Thyroid gland (tissue), 4 donors: ENCODE results near the gene AADACL4. TPM values are rescaled to one million over a fixed set of nuclear protein-coding genes. Genes with fewer than 3 reads are reported as not detected.

Experiments used
- DNase-seq, 2 donors: peaks; one replicate each; pipeline ENCODE4 v3.0.0-alpha.2; 2019
- H3K27ac ChIP-seq, 3 donors: fragments of 200-600 bp; sonication (generic); 1 replicate in 2 of 3; 2 replicates in 1 of 3; pipeline ENCODE4 v1.5.1; 2016 to 2019; ENCODE audit warnings: mild to moderate bottlenecking in 1 of 3, moderate library complexity in 1 of 3
- H3K27me3 ChIP-seq: fragments of 200-600 bp; sonication (generic); one replicate; pipeline ENCODE4 v1.5.1; 2019
- H3K36me3 ChIP-seq, 2 donors: fragments of 200-600 bp; sonication (generic); one replicate each; pipeline ENCODE4 v1.5.1; 2016 to 2019
- H3K4me1 ChIP-seq, 2 donors: fragments of 200-600 bp; sonication (generic); one replicate each; pipeline ENCODE4 v1.5.1; 2017 to 2019
- H3K4me3 ChIP-seq, 3 donors: fragments of 200-600 bp; sonication (generic); replicated peaks in 1 of 3; 1 replicate in 2 of 3; 2 replicates in 1 of 3; pipeline ENCODE4 v1.5.1; 2016; ENCODE audit warnings: mild to moderate bottlenecking in 1 of 3
- H3K9me3 ChIP-seq: fragments of 200-600 bp; sonication (generic); one replicate; pipeline ENCODE4 v1.5.1; 2017
- CTCF ChIP-seq, 6 experiments: fragments of 200-600 bp in 3 of 6; fragments of 450-650 bp in 3 of 6; sonication (generic) in 3 of 6; IDR thresholded peaks; one replicate each; pipeline ENCODE4 v1.5.1; 2016 to 2019; ENCODE audit warnings: antibody characterized with exemption in 6 of 6, mild to moderate bottlenecking in 2 of 6, inconsistent platforms in 1 of 6, moderate library complexity in 1 of 6
- POLR2A ChIP-seq, 2 donors: fragments of 450-650 bp; IDR thresholded peaks; one replicate each; pipeline ENCODE4 v1.6.1; 2017; ENCODE audit warnings: antibody characterized with exemption in 2 of 2, mild to moderate bottlenecking in 2 of 2, moderate library complexity in 1 of 2
- WGBS, 2 donors: methylation state at CpG; one replicate each; pipeline ENCODE4 v1.1.5; 2017; 5-methylcytosine and 5-hydroxymethylcytosine counted together
- intact Hi-C: fragments of 100-400 bp; cut with DNase I; formaldehyde crosslinking; loops from one replicate; pipeline ENCODE4 v1.15.1; 2023
- total RNA-seq, 4 donors: library from RNA; depleted of rRNA; stranded (reverse); fragments of >200 nt; gene quantifications; one replicate each; pipeline ENCODE4 v1.2.3, GENCODE V29; 2016

AADACL4 gene
- total RNA-seq: not detected

DNA sequence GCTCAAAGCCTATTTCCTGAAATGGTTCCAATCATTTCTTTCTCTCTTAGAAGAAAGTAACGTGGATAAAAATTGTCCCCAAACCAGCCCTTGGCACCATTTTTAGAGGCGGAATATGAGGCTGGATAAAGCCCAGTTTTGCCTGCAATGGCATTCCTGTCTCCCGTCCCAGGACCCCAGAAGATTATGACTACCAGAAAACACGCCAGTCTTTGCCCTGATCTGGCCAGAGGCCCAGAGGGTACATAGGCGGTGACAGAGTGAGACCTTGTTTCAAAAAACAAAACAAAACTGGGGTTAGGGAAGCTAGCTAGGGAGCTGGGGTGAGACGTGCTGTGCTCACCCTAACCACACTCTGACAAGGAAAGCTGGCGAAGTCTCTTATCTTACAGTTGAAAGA lies at the start of gene AADACL4:
Gene AADACL4, plus strand, starts transcription at position 301 of the 400 bp plus-strand sequence. CDS start 462 bp downstream, outside the sequence.
- DNase-seq: no peak
- 90 to 94% methylated on average over 7 of the region's 7 CpGs for WGBS, 2 donors
- Histone ChIP-seq H3K27me3 (no peaks in the 10 kb centered on the region), H3K27ac (no peak within 1 kb of the TSS), H3K36me3 (no peaks in the 10 kb centered on the region), H3K4me3 (no peak within 1 kb of the TSS), H3K4me1 (no peaks in the 10 kb centered on the region), H3K9me3 (no peaks in the 10 kb centered on the region)
- TF ChIP-seq POLR2A (IDR thresholded peaks at IDR 0.05) (no peak), CTCF (IDR thresholded peaks at IDR 0.05) (no peak)
- intact Hi-C loops: no loop called here

- Histone ChIP-seq H3K27me3 (no peaks in the 10 kb centered on the region), H3K4me1 (peaks cover 58 to 81% of the 10 kb centered on the region in 2 donors), H3K27ac (peak overlapping the region; percentile 85 to 97 (median 94)), H3K9me3 (no peaks in the 10 kb centered on the region), H3K4me3 (peak overlapping the region in 1 of 3 donors; percentile 13), H3K36me3 (no peaks in the 10 kb centered on the region)
- intact Hi-C loops: no loop called here
- no peak for DNase-seq
- WGBS, 2 donors: 90 to 95% methylated on average over 6 of the region's 6 CpGs
- no peak for TF ChIP-seq CTCF (IDR thresholded peaks at IDR 0.05)
- TF ChIP-seq POLR2A (IDR thresholded peaks at IDR 0.05): no peak
Observed at GRCh38 chr1:12594490-12594889, 49.4 kb upstream of the AADACL4 start.

DNA sequence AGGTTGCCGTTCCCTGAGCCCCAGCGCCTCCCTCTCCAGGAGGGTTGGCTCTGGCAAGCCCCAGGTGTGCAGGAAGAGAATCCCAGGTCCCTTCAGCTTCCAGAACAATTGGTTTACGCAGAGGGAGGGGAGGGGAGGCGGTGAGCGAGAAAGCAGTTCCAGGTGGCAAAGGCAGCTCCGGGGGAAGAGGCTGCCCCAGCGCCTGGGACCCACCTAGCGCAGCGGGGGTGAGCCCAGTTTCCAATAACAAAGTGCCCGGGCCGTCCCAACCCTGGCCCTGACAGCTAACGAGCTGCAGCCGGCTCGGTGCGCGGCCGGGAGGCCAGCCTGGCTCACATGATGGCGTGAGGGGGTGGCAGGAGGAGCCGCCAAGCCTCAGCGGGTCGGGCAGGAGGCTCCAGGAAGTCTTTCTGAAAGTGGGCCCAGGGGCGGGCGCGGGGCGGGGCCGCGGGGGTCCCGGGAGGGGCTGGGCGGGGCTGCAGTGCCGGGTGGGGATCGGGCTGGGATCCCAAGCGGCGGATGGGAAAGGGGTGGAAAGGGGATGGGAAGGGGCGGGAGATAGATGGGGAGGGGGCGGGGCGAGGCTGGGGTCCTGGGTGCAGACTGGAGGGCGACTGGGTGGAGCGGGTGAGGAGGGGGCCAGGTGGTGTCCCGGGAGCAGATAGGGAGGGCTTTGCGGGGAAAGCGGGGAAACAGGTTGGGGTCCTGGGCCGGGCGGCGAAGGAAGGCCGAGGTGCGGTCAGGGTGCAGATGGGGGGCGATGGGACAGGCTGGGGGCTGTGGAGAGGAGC lies 48.7 kb upstream of the AADACL4 start:
- peak overlapping the region in 1 of 3 donors; percentile 13 for H3K4me3 ChIP-seq
- 17% methylated on average over 23 to 29 of the region's 47 CpGs for WGBS, 2 donors
- TF ChIP-seq POLR2A (IDR thresholded peaks at IDR 0.05): peak in 1 of 2 donors; percentile 61
- no peak for TF ChIP-seq CTCF (IDR thresholded peaks at IDR 0.05)
- intact Hi-C loops: no loop called here
- H3K9me3 ChIP-seq: no peaks in the 10 kb centered on the region
- H3K4me1 ChIP-seq: peaks cover 64 to 88% of the 10 kb centered on the region in 2 donors
- no peaks in the 10 kb centered on the region for H3K36me3 ChIP-seq
- DNase-seq: peak; percentile 88 to 89
- no peaks in the 10 kb centered on the region for H3K27me3 ChIP-seq
- peak overlapping the region; percentile 85 to 97 (median 94) for H3K27ac ChIP-seq

- intact Hi-C loops: no loop called here
- DNase-seq: no peak
- H3K4me1 ChIP-seq: peaks cover 69 to 92% of the 10 kb centered on the region in 2 donors
Observed at GRCh38 chr1:12595757-12596006, 48.2 kb upstream of the AADACL4 start.

More at GRCh38 chr1:12595757-12596006, 48.2 kb upstream of the AADACL4 start:
- 18 to 25% methylated on average over 3 to 6 of the region's 18 CpGs for WGBS, 2 donors
- H3K36me3 ChIP-seq: no peaks in the 10 kb centered on the region
- peak overlapping the region; percentile 85 to 97 (median 94) for H3K27ac ChIP-seq
- peak overlapping the region in 1 of 3 donors; percentile 13 for H3K4me3 ChIP-seq
- H3K9me3 ChIP-seq: no peaks in the 10 kb centered on the region
- TF ChIP-seq POLR2A (IDR thresholded peaks at IDR 0.05) (no peak), CTCF (IDR thresholded peaks at IDR 0.05) (no peak)
- no peaks in the 10 kb centered on the region for H3K27me3 ChIP-seq
